ENCODE results near the gene PNKD. TPM values are rescaled to one million over a fixed set of nuclear protein-coding genes. Genes with fewer than 3 reads are reported as not detected.

PNKD gene
- total RNA-seq, 2 experiments from 2014 or later: 66.3 to 74.5 TPM

DNA sequence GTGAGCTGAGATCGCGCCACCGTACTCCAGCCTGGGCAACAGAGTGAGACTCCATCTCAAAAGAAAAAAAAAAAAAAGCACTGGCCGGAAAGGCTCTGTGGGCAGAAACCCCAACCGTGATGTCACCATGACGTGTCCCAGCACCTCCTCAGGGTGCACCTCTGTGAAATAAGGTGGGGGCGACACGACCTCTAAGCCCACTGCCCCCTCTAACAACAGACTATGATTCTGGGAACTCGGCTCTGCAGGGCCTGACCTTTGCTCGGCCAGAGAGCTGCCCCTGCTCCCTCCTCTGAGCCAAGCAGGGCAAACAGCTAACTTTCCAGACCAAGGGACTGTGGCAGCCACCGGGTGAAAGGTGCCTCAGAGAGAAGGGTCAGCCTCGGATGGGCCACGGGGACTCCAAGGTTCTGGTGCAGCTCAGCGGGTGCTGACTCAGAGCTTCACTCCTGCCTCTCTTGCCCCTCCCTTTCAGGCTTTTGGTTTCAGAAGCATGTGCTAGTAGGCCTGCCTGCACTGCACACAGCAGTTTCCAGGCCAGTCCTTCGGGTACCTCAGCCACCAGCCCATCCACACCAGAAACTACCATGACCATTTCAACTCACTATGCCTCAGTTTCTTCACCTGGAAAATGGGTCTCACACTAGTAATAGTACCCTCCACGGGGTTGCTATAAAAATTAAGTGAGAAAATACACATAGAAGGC lies 13.9 kb downstream of the PNKD start:
- Histone ChIP-seq H3K4me3 (ENCODE audit: low read depth, low read length, poor library complexity, severe bottlenecking) (no peak overlapping the region), H3K9me2 (ENCODE audit: insufficient read depth, low read length) (no peaks in the 10 kb centered on the region), H3K4me2 (ENCODE audit: low read length) (no peak overlapping the region), H4K20me1 (ENCODE audit: insufficient read depth, low read length) (no peaks in the 10 kb centered on the region), H3K9me3 (ENCODE audit: low read length) (no peaks in the 10 kb centered on the region), H3K27ac (ENCODE audit: low read depth, low read length, poor library complexity, severe bottlenecking) (no peak overlapping the region), H3K36me3 (ENCODE audit: insufficient read depth, low read length) (peaks cover 37% of the 10 kb centered on the region), H3K4me1 (ENCODE audit: insufficient read depth, low read length, poor library complexity, severe bottlenecking) (peaks cover 41% of the 10 kb centered on the region), H3K79me2 (ENCODE audit: insufficient read depth, low read depth, low read length) (peaks cover 43% of the 10 kb centered on the region; the same call in 1 of the 2 replicates), H2AFZ (ENCODE audit: low read length) (no peak overlapping the region)
- intact Hi-C loops (cut with micrococcal nuclease; ENCODE audit: unreplicated experiment): no loop called here
- ChIA-PET POLR2A (interaction anchor here (0.7 kb wide), 1 partner anchor 73 kb away, joined by 3 read pairs; no protein-coding TSS in a partner anchor), CTCF (ENCODE audit: unreplicated experiment) (interaction anchor here (0.6 to 0.8 kb wide), 2 partner anchors 9 to 12 kb away, joined by 3 read pairs; no protein-coding TSS in a partner anchor)
- DNase-seq (ENCODE audit: low spot score): no peak
- no TSS peak for BruUV-seq (replicated peaks)
- no peak for TF ChIP-seq EZH2phosphoT487 (IDR thresholded peaks at IDR 0.05; ENCODE audit: borderline replicate concordance, low read depth, low read length)
- TF ChIP-seq, protein P1, sequence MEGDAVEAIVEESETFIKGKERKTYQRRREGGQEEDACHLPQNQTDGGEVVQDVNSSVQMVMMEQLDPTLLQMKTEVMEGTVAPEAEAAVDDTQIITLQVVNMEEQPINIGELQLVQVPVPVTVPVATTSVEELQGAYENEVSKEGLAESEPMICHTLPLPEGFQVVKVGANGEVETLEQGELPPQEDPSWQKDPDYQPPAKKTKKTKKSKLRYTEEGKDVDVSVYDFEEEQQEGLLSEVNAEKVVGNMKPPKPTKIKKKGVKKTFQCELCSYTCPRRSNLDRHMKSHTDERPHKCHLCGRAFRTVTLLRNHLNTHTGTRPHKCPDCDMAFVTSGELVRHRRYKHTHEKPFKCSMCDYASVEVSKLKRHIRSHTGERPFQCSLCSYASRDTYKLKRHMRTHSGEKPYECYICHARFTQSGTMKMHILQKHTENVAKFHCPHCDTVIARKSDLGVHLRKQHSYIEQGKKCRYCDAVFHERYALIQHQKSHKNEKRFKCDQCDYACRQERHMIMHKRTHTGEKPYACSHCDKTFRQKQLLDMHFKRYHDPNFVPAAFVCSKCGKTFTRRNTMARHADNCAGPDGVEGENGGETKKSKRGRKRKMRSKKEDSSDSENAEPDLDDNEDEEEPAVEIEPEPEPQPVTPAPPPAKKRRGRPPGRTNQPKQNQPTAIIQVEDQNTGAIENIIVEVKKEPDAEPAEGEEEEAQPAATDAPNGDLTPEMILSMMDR (conservative IDR thresholded peaks at IDR 0.05; ENCODE audit: low read length): no peak

DNA sequence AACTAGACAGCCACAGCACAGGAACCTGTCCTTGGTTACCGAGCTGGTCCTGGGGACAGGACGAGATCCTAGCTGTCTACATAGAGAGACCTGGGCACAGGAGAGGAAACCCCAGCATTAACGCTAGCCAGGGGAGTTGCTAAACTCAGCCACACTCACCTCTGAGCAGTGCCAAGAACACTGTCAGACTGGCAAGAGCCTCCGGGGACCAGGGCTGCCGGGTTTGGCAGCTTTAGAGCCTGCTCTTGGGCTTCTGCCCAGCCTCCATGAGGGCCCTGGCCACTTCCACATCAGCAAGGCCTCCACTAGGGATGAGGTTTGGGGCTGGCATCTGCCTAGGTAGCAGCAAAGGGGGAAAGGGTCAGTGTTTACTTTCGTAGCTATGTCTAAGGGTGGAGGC lies 15.3 kb downstream of the PNKD start:
- BruUV-seq (replicated peaks): no TSS peak
- Histone ChIP-seq H3K27ac (ENCODE audit: low read depth, low read length, poor library complexity, severe bottlenecking) (peak overlapping the region; percentile 59), H3K4me1 (ENCODE audit: insufficient read depth, low read length, poor library complexity, severe bottlenecking) (peaks cover 54% of the 10 kb centered on the region)

More for the DNA sequence above, 15.3 kb downstream of the PNKD start:
- peaks cover 24% of the 10 kb centered on the region for H3K36me3 ChIP-seq (ENCODE audit: insufficient read depth, low read length)
- no peak for TF ChIP-seq EZH2phosphoT487 (IDR thresholded peaks at IDR 0.05; ENCODE audit: borderline replicate concordance, low read depth, low read length)
- TF ChIP-seq, protein P1 (conservative IDR thresholded peaks at IDR 0.05; ENCODE audit: low read length): no peak
- H3K4me3 ChIP-seq (ENCODE audit: low read depth, low read length, poor library complexity, severe bottlenecking): no peak overlapping the region
- H3K9me3 ChIP-seq (ENCODE audit: low read length): no peaks in the 10 kb centered on the region
- no peak overlapping the region for H2AFZ ChIP-seq (ENCODE audit: low read length)
- ChIA-PET CTCF (ENCODE audit: unreplicated experiment) (interaction anchor here (0.6 to 2.5 kb wide), 2 partner anchors 12 to 14 kb away, joined by 3 to 9 read pairs; no protein-coding TSS in a partner anchor), POLR2A (interaction anchor here (1.0 to 3.8 kb wide), 7 partner anchors 8 to 115 kb away, joined by 3 to 35 read pairs (median 4); partner anchors contain the start of genes AAMP, CTDSP1 and PNKD)
- H3K4me2 ChIP-seq (ENCODE audit: low read length): peak overlapping the region; percentile 75
- no peaks in the 10 kb centered on the region for H4K20me1 ChIP-seq (ENCODE audit: insufficient read depth, low read length)
- H3K9me2 ChIP-seq (ENCODE audit: insufficient read depth, low read length): no peaks in the 10 kb centered on the region
- intact Hi-C loops (cut with micrococcal nuclease; ENCODE audit: unreplicated experiment): no loop called here
- no peak for DNase-seq (ENCODE audit: low spot score)
- peaks cover 57% of the 10 kb centered on the region for H3K79me2 ChIP-seq (ENCODE audit: insufficient read depth, low read depth, low read length)
